HL-60 (cell line): ENCODE data around the gene LAS1L.

Experiments used
- GABPA ChIP-seq: IDR thresholded peaks from 2 replicates; pipeline ENCODE4 v1.6.1; 2012; ENCODE audit warnings: low read depth
- POLR2AphosphoS5 ChIP-seq: IDR thresholded peaks from 2 replicates; pipeline ENCODE4 v1.6.1; 2012; ENCODE audit warnings: low read depth
- SPI1 ChIP-seq: IDR thresholded peaks from 2 replicates; pipeline ENCODE4 v1.6.1; 2012; ENCODE audit warnings: low read depth, mild to moderate bottlenecking, borderline replicate concordance
- TF ChIP-seq, protein P1 (sequence below): IDR thresholded peaks from one replicate; pipeline ENCODE4 v1.5.1; 2011; ENCODE audit warnings: low read length, control low read depth, inconsistent platforms; ENCODE audit not compliant: insufficient read depth
- TF ChIP-seq, protein P2 (sequence below): IDR thresholded peaks from 2 replicates; pipeline ENCODE4 v1.6.1; 2012; ENCODE audit warnings: low read depth; ENCODE audit not compliant: insufficient replicate concordance

DNA sequence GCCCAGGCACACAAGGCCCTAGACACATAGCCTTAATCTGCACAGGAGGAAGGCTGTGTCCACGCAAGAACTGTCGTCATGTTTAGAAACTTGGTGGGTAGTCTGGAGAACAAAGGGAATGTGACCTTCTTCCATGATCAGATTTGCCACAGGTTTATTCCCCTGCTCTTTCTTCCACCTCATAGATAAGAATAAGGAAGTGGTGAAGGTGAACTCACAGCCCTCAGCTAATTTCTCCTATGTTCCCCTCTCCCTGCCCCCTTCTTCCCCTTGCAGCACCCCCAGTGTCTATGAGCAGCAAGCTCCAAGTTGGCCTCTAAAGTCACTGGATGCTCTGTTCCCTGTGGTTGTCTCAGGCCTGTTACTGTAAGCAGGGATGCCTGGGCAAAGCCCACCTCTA, 39.8 kb upstream of the LAS1L start:
- TF ChIP-seq, protein P1, sequence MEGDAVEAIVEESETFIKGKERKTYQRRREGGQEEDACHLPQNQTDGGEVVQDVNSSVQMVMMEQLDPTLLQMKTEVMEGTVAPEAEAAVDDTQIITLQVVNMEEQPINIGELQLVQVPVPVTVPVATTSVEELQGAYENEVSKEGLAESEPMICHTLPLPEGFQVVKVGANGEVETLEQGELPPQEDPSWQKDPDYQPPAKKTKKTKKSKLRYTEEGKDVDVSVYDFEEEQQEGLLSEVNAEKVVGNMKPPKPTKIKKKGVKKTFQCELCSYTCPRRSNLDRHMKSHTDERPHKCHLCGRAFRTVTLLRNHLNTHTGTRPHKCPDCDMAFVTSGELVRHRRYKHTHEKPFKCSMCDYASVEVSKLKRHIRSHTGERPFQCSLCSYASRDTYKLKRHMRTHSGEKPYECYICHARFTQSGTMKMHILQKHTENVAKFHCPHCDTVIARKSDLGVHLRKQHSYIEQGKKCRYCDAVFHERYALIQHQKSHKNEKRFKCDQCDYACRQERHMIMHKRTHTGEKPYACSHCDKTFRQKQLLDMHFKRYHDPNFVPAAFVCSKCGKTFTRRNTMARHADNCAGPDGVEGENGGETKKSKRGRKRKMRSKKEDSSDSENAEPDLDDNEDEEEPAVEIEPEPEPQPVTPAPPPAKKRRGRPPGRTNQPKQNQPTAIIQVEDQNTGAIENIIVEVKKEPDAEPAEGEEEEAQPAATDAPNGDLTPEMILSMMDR = no peak
- TF ChIP-seq, protein P2, sequence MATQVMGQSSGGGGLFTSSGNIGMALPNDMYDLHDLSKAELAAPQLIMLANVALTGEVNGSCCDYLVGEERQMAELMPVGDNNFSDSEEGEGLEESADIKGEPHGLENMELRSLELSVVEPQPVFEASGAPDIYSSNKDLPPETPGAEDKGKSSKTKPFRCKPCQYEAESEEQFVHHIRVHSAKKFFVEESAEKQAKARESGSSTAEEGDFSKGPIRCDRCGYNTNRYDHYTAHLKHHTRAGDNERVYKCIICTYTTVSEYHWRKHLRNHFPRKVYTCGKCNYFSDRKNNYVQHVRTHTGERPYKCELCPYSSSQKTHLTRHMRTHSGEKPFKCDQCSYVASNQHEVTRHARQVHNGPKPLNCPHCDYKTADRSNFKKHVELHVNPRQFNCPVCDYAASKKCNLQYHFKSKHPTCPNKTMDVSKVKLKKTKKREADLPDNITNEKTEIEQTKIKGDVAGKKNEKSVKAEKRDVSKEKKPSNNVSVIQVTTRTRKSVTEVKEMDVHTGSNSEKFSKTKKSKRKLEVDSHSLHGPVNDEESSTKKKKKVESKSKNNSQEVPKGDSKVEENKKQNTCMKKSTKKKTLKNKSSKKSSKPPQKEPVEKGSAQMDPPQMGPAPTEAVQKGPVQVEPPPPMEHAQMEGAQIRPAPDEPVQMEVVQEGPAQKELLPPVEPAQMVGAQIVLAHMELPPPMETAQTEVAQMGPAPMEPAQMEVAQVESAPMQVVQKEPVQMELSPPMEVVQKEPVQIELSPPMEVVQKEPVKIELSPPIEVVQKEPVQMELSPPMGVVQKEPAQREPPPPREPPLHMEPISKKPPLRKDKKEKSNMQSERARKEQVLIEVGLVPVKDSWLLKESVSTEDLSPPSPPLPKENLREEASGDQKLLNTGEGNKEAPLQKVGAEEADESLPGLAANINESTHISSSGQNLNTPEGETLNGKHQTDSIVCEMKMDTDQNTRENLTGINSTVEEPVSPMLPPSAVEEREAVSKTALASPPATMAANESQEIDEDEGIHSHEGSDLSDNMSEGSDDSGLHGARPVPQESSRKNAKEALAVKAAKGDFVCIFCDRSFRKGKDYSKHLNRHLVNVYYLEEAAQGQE = no peak
- TF ChIP-seq GABPA = no peak
- TF ChIP-seq POLR2AphosphoS5 = no peak
- peak; percentile 73 for TF ChIP-seq SPI1
